ENCODE measurements around the gene ST14. TPM values are rescaled to one million over a fixed set of nuclear protein-coding genes. Genes with fewer than 3 reads are reported as not detected.

The ST14 gene
- total and polyA plus RNA-seq, 4 donors, result 24.3 to 81.1 (median 54.1) TPM

DNA sequence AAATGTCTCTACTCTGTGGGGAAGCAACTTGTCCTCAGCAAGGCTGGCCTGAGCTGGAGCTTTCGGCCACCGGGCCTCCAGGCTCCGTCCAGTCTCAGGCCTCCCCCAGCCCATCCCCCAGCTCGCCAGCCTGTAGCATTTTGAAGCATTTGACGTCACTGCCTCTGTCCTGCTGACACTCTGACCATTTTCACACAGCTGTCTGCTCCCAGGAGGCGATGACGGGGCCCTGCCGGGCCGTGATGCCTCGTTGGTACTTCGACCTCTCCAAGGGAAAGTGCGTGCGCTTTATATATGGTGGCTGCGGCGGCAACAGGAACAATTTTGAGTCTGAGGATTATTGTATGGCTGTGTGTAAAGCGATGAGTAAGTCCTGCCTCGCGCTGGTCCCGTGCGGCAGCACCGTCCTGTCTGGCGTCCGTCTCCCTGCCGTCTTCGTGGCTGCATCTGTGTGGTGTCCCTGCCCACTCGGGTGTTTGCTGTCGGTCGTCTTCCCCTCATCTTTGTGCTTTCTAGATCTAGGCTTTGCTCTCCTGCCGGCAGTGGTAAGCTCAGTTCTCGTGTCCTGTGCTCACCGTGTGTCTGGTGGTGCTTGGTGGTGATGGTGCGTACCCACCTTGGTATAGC is 36.1 kb upstream of the ST14 start:
- Histone ChIP-seq H3K9ac (ENCODE audit: insufficient read depth in 1 of 2, low read length in 2 of 2) (no peak overlapping the region), H3K27ac (ENCODE audit: low read depth in 1 of 2, low read length in 1 of 2) (peak overlapping the region; percentile 58 to 93), H3K4me1 (ENCODE audit: control insufficient read depth in 5 of 5, insufficient read depth in 5 of 5, low read length in 5 of 5) (peaks cover 0 to 20% (median 3%) of the 10 kb centered on the region in 5 donors), H3K4me3 (no peak overlapping the region), H3K27me3 (ENCODE audit: control insufficient read depth in 3 of 3, insufficient read depth in 3 of 3, low read length in 2 of 3) (no peaks in the 10 kb centered on the region), H3K9me3 (ENCODE audit: control insufficient read depth in 4 of 4, insufficient read depth in 3 of 4, low read length in 3 of 4) (no peaks in the 10 kb centered on the region), H3K36me3 (ENCODE audit: control insufficient read depth in 4 of 4, insufficient read depth in 4 of 4, low read length in 4 of 4) (peaks cover 20 to 41% (median 24%) of the 10 kb centered on the region in 4 donors)
- no peak for ATAC-seq (ENCODE audit: insufficient read depth, low FRiP score)
- TF ChIP-seq, protein P1, sequence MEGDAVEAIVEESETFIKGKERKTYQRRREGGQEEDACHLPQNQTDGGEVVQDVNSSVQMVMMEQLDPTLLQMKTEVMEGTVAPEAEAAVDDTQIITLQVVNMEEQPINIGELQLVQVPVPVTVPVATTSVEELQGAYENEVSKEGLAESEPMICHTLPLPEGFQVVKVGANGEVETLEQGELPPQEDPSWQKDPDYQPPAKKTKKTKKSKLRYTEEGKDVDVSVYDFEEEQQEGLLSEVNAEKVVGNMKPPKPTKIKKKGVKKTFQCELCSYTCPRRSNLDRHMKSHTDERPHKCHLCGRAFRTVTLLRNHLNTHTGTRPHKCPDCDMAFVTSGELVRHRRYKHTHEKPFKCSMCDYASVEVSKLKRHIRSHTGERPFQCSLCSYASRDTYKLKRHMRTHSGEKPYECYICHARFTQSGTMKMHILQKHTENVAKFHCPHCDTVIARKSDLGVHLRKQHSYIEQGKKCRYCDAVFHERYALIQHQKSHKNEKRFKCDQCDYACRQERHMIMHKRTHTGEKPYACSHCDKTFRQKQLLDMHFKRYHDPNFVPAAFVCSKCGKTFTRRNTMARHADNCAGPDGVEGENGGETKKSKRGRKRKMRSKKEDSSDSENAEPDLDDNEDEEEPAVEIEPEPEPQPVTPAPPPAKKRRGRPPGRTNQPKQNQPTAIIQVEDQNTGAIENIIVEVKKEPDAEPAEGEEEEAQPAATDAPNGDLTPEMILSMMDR (IDR thresholded peaks at IDR 0.05; ENCODE audit: control extremely low read depth, extremely low read depth), result no peak
- WGBS, 2 donors, result 87 to 88% methylated on average over 32 of the region's 32 CpGs
- no peak for DNase-seq

DNA sequence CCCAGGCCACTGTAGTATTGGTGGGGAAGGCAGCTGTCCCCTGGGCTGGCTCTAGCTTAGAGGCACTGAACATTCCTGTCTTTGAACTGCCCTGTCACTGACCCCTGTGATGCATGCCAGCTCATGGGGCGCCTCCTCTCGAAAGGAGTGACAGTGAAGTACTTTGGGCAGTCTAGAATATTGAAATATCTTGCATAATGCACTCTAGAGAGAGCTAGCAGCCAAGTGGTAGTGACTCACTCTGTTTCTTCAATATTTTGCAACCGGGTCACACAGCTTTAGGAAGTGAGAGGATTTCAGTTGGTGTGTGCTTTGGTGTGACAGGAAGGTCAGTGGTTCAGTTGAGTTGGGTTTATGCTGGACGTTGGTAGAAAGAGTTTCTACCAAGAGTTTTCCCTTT is 35.5 kb upstream of the ST14 start:
- peaks cover 0 to 14% (median 3%) of the 10 kb centered on the region in 5 donors for H3K4me1 ChIP-seq (ENCODE audit: control insufficient read depth in 5 of 5, insufficient read depth in 5 of 5, low read length in 5 of 5)
- H3K9ac ChIP-seq (ENCODE audit: insufficient read depth in 1 of 2, low read length in 2 of 2), result no peak overlapping the region

DNA sequence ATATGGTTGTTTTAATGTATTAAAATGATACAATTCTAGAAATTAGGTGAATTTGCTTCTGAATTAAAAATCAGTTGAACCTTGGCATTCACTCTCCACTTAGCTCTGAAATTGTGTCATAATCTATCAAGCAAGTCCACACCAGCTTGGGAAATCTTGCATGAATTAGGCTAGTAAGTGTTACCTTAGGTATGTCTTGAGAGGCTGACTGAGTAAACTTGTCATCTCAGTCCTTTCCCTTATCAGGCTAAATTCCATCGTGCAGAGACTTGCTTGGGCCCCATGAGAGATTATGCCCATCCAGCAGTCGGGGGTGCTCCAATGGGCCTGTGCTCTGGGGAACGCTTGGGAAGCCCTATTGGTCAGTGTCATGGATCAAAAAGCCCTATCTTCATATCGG is 33.9 kb upstream of the ST14 start:
- TF ChIP-seq, protein P1 (IDR thresholded peaks at IDR 0.05; ENCODE audit: control extremely low read depth, extremely low read depth), result no peak
- DNase-seq (no peak), ATAC-seq (ENCODE audit: insufficient read depth, low FRiP score) (no peak)
- Histone ChIP-seq H3K36me3 (ENCODE audit: control insufficient read depth in 4 of 4, insufficient read depth in 4 of 4, low read length in 4 of 4) (peaks cover 33 to 58% (median 38%) of the 10 kb centered on the region in 4 donors), H3K9ac (ENCODE audit: insufficient read depth in 1 of 2, low read length in 2 of 2) (no peak overlapping the region), H3K4me1 (ENCODE audit: control insufficient read depth in 5 of 5, insufficient read depth in 5 of 5, low read length in 5 of 5) (peaks cover 0 to 14% (median 3%) of the 10 kb centered on the region in 5 donors), H3K27ac (ENCODE audit: low read depth in 1 of 2, low read length in 1 of 2) (no peak overlapping the region), H3K4me3 (no peak overlapping the region), H3K9me3 (ENCODE audit: control insufficient read depth in 4 of 4, insufficient read depth in 3 of 4, low read length in 3 of 4) (peaks cover 0 to under 1% (median 0%) of the 10 kb centered on the region in 4 donors), H3K27me3 (ENCODE audit: control insufficient read depth in 3 of 3, insufficient read depth in 3 of 3, low read length in 2 of 3) (no peaks in the 10 kb centered on the region)
- 69 to 91% methylated on average over 4 of the region's 4 CpGs for WGBS, 2 donors

More for the DNA sequence above, 35.5 kb upstream of the ST14 start:
- peak; percentile 42 to 72 (median 45) for DNase-seq
- Histone ChIP-seq H3K9me3 (ENCODE audit: control insufficient read depth in 4 of 4, insufficient read depth in 3 of 4, low read length in 3 of 4) (no peaks in the 10 kb centered on the region), H3K36me3 (ENCODE audit: control insufficient read depth in 4 of 4, insufficient read depth in 4 of 4, low read length in 4 of 4) (peaks cover 26 to 47% (median 29%) of the 10 kb centered on the region in 4 donors), H3K27ac (ENCODE audit: low read depth in 1 of 2, low read length in 1 of 2) (peak overlapping the region; percentile 65 to 93), H3K4me3 (no peak overlapping the region), H3K27me3 (ENCODE audit: control insufficient read depth in 3 of 3, insufficient read depth in 3 of 3, low read length in 2 of 3) (no peaks in the 10 kb centered on the region)
- 16% methylated on average over 4 of the region's 4 CpGs for WGBS, 2 donors
- TF ChIP-seq, protein P1 (IDR thresholded peaks at IDR 0.05; ENCODE audit: control extremely low read depth, extremely low read depth), result no peak
- peak; percentile 88 for ATAC-seq (ENCODE audit: insufficient read depth, low FRiP score)

All from lung (tissue), 12 donors.